CD8-positive, alpha-beta memory T cell (primary cell): Measurements from ENCODE around the gene ZNF441. TPM values are rescaled to one million over a fixed set of nuclear protein-coding genes. Genes with fewer than 3 reads are reported as not detected.

ENCODE experiments used
- CTCF ChIA-PET: fragments of 350-600 bp; sonication (Branson Sonifier 250); formaldehyde crosslinking; loops from one replicate; lab custom pipeline; 2021; ENCODE audit warnings: antibody characterized with exemption; lab: Charles Lee
- POLR2A ChIA-PET: fragments of 350-600 bp; sonication (Branson Sonifier 250); formaldehyde crosslinking; loops from one replicate; lab custom pipeline; 2021; ENCODE audit warnings: antibody characterized with exemption; lab: Charles Lee
- DNase-seq, 5 donors: peaks; one replicate each; pipeline versions ENCODE4 v3.0.0 to v3.0.0-alpha.2; 2020 to 2022; ENCODE audit warnings: mixed read lengths in 1 of 5
- H3K27ac ChIP-seq: one replicate; pipeline ENCODE4 v1.7.0; 2013; ENCODE audit warnings: low read depth, mild to moderate bottlenecking, low read length, moderate library complexity
- H3K27me3 ChIP-seq: 2 replicates; pipeline ENCODE4 v1.7.0; 2013; ENCODE audit warnings: low read length, mild to moderate bottlenecking; ENCODE audit not compliant: insufficient read depth, poor library complexity, severe bottlenecking
- H3K36me3 ChIP-seq: 2 replicates; pipeline ENCODE4 v1.7.0; 2013; ENCODE audit warnings: mild to moderate bottlenecking, low read length, moderate library complexity; ENCODE audit not compliant: insufficient read depth
- H3K4me1 ChIP-seq: 2 replicates; pipeline ENCODE4 v1.7.0; 2013; ENCODE audit warnings: mild to moderate bottlenecking, low read length, moderate library complexity; ENCODE audit not compliant: insufficient read depth
- H3K4me3 ChIP-seq: 2 replicates; pipeline ENCODE4 v1.7.0; 2013; ENCODE audit warnings: mild to moderate bottlenecking, low read length
- H3K9me3 ChIP-seq: 2 replicates; pipeline ENCODE4 v1.7.0; 2013; ENCODE audit warnings: mild to moderate bottlenecking, low read length
- H3K27ac Mint-ChIP-seq, 8 donors: one replicate each; pipeline ENCODE4 v1.8.0; 2020 to 2021; ENCODE audit warnings: mixed read lengths in 8 of 8, mild to moderate bottlenecking in 6 of 8, inconsistent platforms in 3 of 8, moderate library complexity in 3 of 8
- H3K27me3 Mint-ChIP-seq, 2 donors: one replicate each; pipeline ENCODE4 v1.8.0; 2020 to 2021; ENCODE audit warnings: mixed read lengths in 2 of 2, mild to moderate bottlenecking in 1 of 2, moderate library complexity in 1 of 2
- H3K36me3 Mint-ChIP-seq, 3 donors: one replicate each; pipeline ENCODE4 v1.8.0; 2020 to 2021; ENCODE audit warnings: mixed read lengths in 3 of 3, inconsistent platforms in 1 of 3, mild to moderate bottlenecking in 1 of 3
- H3K4me1 Mint-ChIP-seq, 3 donors: one replicate each; pipeline ENCODE4 v1.8.0; 2020 to 2021; ENCODE audit warnings: mixed read lengths in 3 of 3, inconsistent platforms in 1 of 3, mild to moderate bottlenecking in 1 of 3
- H3K4me3 Mint-ChIP-seq, 7 donors: one replicate each; pipeline ENCODE4 v1.8.0; 2020 to 2021; ENCODE audit warnings: mixed read lengths in 7 of 7, mild to moderate bottlenecking in 6 of 7, moderate library complexity in 4 of 7, inconsistent platforms in 2 of 7
- H3K9me3 Mint-ChIP-seq, 5 donors: one replicate each; pipeline ENCODE4 v1.8.0; 2020 to 2022; ENCODE audit warnings: mixed read lengths in 5 of 5, mild to moderate bottlenecking in 3 of 5, moderate library complexity in 2 of 5, inconsistent platforms in 1 of 5
- polyA plus RNA-seq: library from polyadenylated mRNA; unstranded; fragments of 300-500 nt; fragmentation: Illumina TruSeq; gene quantifications from one replicate; pipeline ENCODE4 v1.2.3, GENCODE V29; 2021
- total RNA-seq, 2 experiments: library from RNA; stranded (reverse); gene quantifications; one replicate each; pipeline ENCODE4 v1.2.3, GENCODE V29; 2021

The ZNF441 gene
- total and polyA plus RNA-seq, 3 experiments from 2014 or later = 5.9 to 7.5 (median 6.4) TPM

DNA sequence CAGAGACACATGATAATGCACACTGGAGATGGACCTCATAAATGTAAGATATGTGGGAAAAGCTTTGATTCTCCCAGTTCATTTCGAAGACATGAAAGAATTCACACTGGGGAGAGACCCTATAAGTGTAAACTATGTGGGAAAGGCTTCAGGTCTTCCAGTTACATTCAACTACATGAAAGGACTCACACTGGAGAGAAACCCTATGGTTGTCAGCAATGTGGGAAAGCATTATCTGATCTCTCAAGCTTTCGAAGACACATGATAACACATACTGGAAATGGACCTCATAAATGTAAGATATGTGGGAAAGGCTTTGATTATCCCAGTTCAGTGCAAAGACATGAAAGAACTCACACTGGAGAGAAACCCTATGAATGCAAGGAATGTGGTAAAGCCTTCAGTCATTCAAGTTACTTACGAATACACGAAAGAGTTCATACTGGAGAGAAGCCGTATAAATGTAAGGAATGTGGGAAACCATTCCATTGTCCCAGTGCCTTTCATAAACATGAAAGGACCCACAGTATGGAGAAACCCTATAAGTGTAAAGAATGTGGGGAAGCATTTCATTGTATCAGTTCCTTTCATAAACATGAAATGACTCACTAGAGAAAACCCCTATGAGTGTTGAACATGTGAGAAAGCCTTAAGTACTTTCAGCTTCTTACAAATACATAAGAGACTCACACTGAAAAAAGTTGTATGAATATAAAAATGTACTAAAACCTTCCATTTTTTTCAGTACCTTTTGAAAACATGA is 14.7 kb downstream of the ZNF441 start:
- peaks cover 58% of the 10 kb centered on the region for H3K9me3 ChIP-seq

DNA sequence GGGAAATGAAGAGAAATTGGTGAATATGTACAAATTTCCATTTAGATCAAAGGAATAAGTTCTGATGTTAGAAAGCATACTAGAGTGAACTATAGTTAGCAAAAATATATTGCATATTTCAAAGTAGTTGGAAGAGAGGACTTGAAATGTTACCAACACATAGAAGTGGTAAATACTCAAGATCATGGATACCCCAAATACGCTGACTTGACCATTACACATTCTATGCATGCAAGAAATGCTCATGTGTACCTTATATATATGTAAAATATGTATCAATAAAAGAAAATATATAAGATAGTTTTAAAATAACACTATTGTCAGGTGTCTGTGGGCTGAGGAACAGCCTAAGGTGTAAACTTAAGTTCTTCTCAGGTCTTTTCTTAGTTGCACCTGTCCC is 17.0 kb downstream of the ZNF441 start:
- Mint-ChIP-seq H3K4me3 (no peak overlapping the region), H3K36me3 (peaks cover 21 to 51% (median 40%) of the 10 kb centered on the region in 3 donors), H3K4me1 (no peaks in the 10 kb centered on the region), H3K9me3 (peaks cover 23 to 94% (median 84%) of the 10 kb centered on the region in 5 donors), H3K27ac (no peak overlapping the region), H3K27me3 (no peaks in the 10 kb centered on the region)
- no peaks in the 10 kb centered on the region for H3K4me1 ChIP-seq
- peaks cover 56% of the 10 kb centered on the region for H3K9me3 ChIP-seq
- DNase-seq = no peak
- no peaks in the 10 kb centered on the region for H3K27me3 ChIP-seq
- H3K27ac ChIP-seq = no peak overlapping the region
- H3K36me3 ChIP-seq = peaks cover 24% of the 10 kb centered on the region
- ChIA-PET CTCF (interaction anchor here (1.0 kb wide), 1 partner anchor 14 kb away, joined by 3 read pairs; the partner anchor contains the start of gene ZNF491), POLR2A (no interaction called here)
- no peak overlapping the region for H3K4me3 ChIP-seq

More for the DNA sequence above, 14.7 kb downstream of the ZNF441 start:
- no peak overlapping the region for H3K4me3 Mint-ChIP-seq
- Histone ChIP-seq H3K27me3 (no peaks in the 10 kb centered on the region), H3K36me3 (peaks cover 41% of the 10 kb centered on the region), H3K4me1 (no peaks in the 10 kb centered on the region), H3K27ac (no peak overlapping the region), H3K4me3 (peak overlapping the region; percentile 5)
- DNase-seq = no peak
- H3K4me1 Mint-ChIP-seq = no peaks in the 10 kb centered on the region
- peaks cover 24 to 92% (median 80%) of the 10 kb centered on the region in 5 donors for H3K9me3 Mint-ChIP-seq
- no peak overlapping the region for H3K27ac Mint-ChIP-seq
- H3K27me3 Mint-ChIP-seq = no peaks in the 10 kb centered on the region
- CTCF ChIA-PET = interaction anchor here (1.4 kb wide), 1 partner anchor 16 kb away, joined by 4 read pairs; the partner anchor contains the start of gene ZNF491
- POLR2A ChIA-PET = no interaction called here
- peaks cover 31 to 74% (median 61%) of the 10 kb centered on the region in 3 donors for H3K36me3 Mint-ChIP-seq

DNA sequence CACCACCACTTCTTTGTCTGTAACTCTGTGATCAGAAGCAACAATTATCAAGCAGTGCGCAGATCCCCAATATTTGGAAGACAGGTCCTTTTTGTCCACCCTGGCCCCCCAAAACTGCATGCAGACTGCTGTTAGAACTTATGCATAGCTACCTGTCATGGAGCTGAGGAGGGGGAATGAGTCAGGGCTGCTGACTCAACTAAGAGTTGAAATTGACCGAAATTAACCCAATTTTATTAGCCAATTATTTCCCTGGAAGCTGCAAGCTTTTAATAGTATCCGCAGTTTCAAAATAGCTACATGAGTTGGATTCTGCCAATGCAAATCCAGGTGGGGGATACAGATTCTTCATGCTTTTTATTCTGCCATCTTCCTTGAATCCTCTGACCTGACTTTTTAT is 17.6 kb downstream of the ZNF441 start:
- no peaks in the 10 kb centered on the region for H3K27me3 Mint-ChIP-seq
- ChIA-PET POLR2A (no interaction called here), CTCF (interaction anchor here (1.0 kb wide), 1 partner anchor 14 kb away, joined by 3 read pairs; the partner anchor contains the start of gene ZNF491)
- Histone ChIP-seq H3K36me3 (peaks cover 21% of the 10 kb centered on the region), H3K4me1 (no peaks in the 10 kb centered on the region), H3K27ac (no peak overlapping the region), H3K9me3 (peaks cover 61% of the 10 kb centered on the region), H3K4me3 (no peak overlapping the region), H3K27me3 (no peaks in the 10 kb centered on the region)
- no peaks in the 10 kb centered on the region for H3K4me1 Mint-ChIP-seq
- peaks cover 17 to 51% (median 35%) of the 10 kb centered on the region in 3 donors for H3K36me3 Mint-ChIP-seq
- DNase-seq = no peak
- H3K4me3 Mint-ChIP-seq = no peak overlapping the region
- H3K9me3 Mint-ChIP-seq = peaks cover 29 to 94% (median 84%) of the 10 kb centered on the region in 5 donors
- H3K27ac Mint-ChIP-seq = no peak overlapping the region

DNA sequence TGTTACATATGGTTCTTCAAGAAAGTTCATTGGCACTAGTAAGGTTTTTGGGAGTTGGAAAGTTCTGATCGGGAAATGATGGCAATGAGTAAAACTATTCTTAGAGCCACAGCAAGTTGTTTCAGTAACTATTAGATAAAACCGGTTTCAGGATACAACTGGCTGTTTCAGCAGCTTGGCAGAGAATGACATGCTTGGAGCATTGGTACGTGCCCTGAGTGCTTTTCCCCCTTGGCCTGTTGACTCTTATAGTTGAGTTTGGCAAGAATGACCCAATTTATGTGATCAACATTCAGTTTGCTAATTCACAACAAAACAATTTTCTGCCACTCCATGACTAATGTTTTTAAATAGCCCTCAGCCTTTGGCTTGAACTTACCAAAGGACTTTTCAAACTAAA is 20.7 kb downstream of the ZNF441 start:
- no peaks in the 10 kb centered on the region for H3K36me3 ChIP-seq
- Mint-ChIP-seq H3K27me3 (no peaks in the 10 kb centered on the region), H3K4me3 (no peak overlapping the region), H3K4me1 (no peaks in the 10 kb centered on the region), H3K9me3 (peaks cover 32 to 85% (median 79%) of the 10 kb centered on the region in 5 donors), H3K36me3 (peaks cover 3 to 44% (median 10%) of the 10 kb centered on the region in 3 donors), H3K27ac (no peak overlapping the region)
- no peak overlapping the region for H3K4me3 ChIP-seq
- no peaks in the 10 kb centered on the region for H3K27me3 ChIP-seq
- no peaks in the 10 kb centered on the region for H3K4me1 ChIP-seq
- H3K9me3 ChIP-seq = peaks cover 39% of the 10 kb centered on the region
- ChIA-PET POLR2A (no interaction called here), CTCF (no interaction called here)
- DNase-seq = no peak
- H3K27ac ChIP-seq = no peak overlapping the region

DNA sequence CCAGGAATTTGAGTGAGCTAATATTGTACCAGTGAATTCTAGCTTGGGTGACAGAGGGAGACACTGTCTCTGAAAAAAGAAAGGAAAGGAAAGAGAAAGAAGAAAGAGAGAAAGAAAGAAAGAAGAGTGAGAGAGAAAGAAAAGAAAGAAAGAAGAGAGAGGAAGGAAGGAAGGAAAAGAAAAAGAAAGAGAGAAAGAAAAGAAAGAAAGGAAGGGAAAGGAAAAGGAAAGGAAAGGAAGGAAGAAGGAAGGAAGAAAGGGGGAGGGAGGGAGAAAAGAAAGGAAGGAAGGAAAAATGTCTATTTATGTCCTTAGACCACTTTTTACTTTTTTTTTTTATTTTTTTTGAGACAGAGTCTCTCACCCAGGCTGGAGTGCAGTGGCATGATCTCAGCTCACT is 26.1 kb downstream of the ZNF441 start:
- H3K27me3 Mint-ChIP-seq = peaks cover 0 to 2% of the 10 kb centered on the region in 2 donors
- H3K4me1 Mint-ChIP-seq = peaks cover 8% of the 10 kb centered on the region in 3 donors
- H3K4me3 Mint-ChIP-seq = peak overlapping the region in 1 of 7 donors; percentile 48
- H3K4me1 ChIP-seq = peaks cover 9% of the 10 kb centered on the region
- no peaks in the 10 kb centered on the region for H3K36me3 ChIP-seq
- H3K4me3 ChIP-seq = no peak overlapping the region
- no peak overlapping the region for H3K27ac Mint-ChIP-seq
- H3K9me3 ChIP-seq = peaks cover 16% of the 10 kb centered on the region
- CTCF ChIA-PET = no interaction called here
- no peak for DNase-seq
- H3K27me3 ChIP-seq = no peaks in the 10 kb centered on the region
- H3K27ac ChIP-seq = no peak overlapping the region
- peaks cover 21 to 39% (median 34%) of the 10 kb centered on the region in 5 donors for H3K9me3 Mint-ChIP-seq
- peaks cover 0 to 24% (median 0%) of the 10 kb centered on the region in 3 donors for H3K36me3 Mint-ChIP-seq
- POLR2A ChIA-PET = no interaction called here

DNA sequence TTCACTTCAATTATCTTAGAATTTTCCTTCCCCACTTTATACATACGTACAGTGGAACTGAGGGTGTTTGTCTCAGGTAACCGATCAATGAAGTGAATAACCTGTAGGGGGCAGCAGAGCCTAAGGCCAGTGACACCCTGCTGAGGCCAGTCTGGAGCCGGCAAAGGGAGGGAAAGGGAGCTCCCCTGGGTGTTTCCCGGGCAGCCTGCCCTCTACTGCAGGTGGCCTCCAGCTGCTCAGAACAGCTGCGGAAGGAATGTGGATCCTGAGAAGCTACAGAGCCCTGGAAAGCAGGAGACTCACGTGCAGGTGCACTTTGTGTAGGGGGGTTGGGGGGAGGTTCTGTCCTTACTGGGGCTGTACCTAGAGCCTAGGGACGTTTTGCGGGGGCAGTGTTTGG is 30.7 kb downstream of the ZNF441 start:
- Mint-ChIP-seq H3K4me3 (peak overlapping the region; percentile 87 to 95 (median 91)), H3K27me3 (peaks cover 0 to 5% of the 10 kb centered on the region in 2 donors), H3K4me1 (peaks cover 12 to 20% (median 14%) of the 10 kb centered on the region in 3 donors), H3K27ac (peak overlapping the region in 6 of 8 donors; percentile 60 to 87 (median 82)), H3K9me3 (peaks cover 0 to 14% (median 4%) of the 10 kb centered on the region in 5 donors), H3K36me3 (peaks cover 0 to 8% (median 2%) of the 10 kb centered on the region in 3 donors)
- Histone ChIP-seq H3K27ac (no peak overlapping the region), H3K27me3 (no peaks in the 10 kb centered on the region), H3K36me3 (no peaks in the 10 kb centered on the region), H3K4me3 (no peak overlapping the region), H3K4me1 (peaks cover 12% of the 10 kb centered on the region), H3K9me3 (no peaks in the 10 kb centered on the region)
- ChIA-PET POLR2A (interaction anchor here (0.8 to 2.8 kb wide), 3 partner anchors 15 to 343 kb away, joined by 3 to 11 read pairs (median 4); partner anchors contain the start of gene ZNF20), CTCF (interaction anchor here (0.6 to 3.5 kb wide), 27 partner anchors 11 to 344 kb away, joined by 3 to 31 read pairs (median 4); partner anchors contain the start of genes ZNF20, ZNF439, ZNF440 and ZNF700)
- DNase-seq = peak; percentile 58 to 84 (median 70)

DNA sequence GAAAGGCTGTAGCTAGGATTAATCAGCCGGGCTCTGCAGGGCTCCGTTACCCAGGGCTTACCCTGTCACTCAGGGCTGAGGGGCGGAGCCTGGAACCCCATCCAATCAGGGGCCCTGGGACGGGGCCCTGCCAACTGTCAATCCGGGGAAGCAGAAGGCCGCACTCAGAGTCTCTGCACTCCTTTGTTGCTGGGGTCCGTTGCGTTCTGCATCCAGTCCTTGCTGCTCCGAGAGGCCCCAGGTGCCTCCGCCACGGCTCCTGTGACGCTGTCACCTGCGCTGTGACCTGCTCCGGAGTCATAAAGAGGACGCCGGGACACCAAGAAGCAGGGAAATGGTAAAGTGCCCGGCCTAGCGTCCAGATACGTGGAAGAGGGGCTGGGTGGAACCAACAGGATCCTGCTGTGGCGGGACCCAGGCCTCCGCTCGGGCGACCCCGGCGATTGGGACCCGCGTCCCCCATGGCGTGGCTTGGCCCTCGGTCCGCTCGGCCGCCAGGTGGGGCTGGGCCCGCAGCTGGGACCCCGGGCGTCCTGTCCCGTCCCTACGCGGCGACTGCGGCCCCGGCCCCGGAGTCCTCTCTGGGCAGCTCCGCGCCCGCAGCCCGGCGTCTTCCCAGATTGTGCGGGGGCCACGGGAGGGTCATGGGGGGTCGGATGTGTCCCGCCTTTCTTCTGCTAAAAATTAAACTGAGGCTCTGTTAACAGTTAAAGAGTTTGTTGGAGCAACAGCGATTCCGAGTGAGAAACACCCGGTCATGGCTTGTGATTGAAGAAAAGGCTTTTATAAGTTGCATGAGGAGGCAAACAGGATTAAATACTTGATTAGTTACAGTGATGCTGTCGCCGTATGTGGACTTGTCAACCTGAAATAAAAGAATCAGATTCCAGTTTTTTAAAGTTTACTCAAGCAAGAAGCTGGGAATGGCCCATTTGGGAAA is 31.9 kb downstream of the ZNF441 start, which contains the start of gene ZNF491:
Gene ZNF491 (plus strand): TSS at position 133 of the 940 bp plus-strand sequence. CDS start 7,431 bp downstream, outside the sequence.
- H3K4me1 Mint-ChIP-seq = peaks cover 12 to 20% (median 14%) of the 10 kb centered on the region in 3 donors
- Histone ChIP-seq H3K4me1 (peaks cover 12% of the 10 kb centered on the region), H3K27me3 (no peaks in the 10 kb centered on the region), H3K36me3 (no peaks in the 10 kb centered on the region), H3K4me3 (peak within 1 kb of the TSS; percentile 67), H3K9me3 (no peaks in the 10 kb centered on the region), H3K27ac (no peak within 1 kb of the TSS)
- H3K9me3 Mint-ChIP-seq = peaks cover 0 to 17% (median 9%) of the 10 kb centered on the region in 5 donors
- H3K4me3 Mint-ChIP-seq = peak within 1 kb of the TSS; percentile 87 to 95 (median 91)
- H3K27me3 Mint-ChIP-seq = peaks cover 0 to 5% of the 10 kb centered on the region in 2 donors
- peak within 1 kb of the TSS; percentile 68 to 92 (median 88) for H3K27ac Mint-ChIP-seq
- H3K36me3 Mint-ChIP-seq = peaks cover 0 to 15% (median 5%) of the 10 kb centered on the region in 3 donors
- CTCF ChIA-PET = interaction anchor here (1.0 to 3.5 kb wide), 19 partner anchors 10 to 343 kb away, joined by 3 to 31 read pairs (median 5); partner anchors contain the start of genes ZNF20, ZNF440, ZNF700 and ZNF763
- DNase-seq = peak; percentile 71 to 86 (median 75)
- POLR2A ChIA-PET = interaction anchor here (0.8 to 2.8 kb wide), 4 partner anchors 13 to 342 kb away, joined by 3 to 11 read pairs (median 4); partner anchors contain the start of gene ZNF20
